Loucy (cell line): ENCODE data around the gene BRI3.

Experiments
- EZH2phosphoT487 ChIP-seq: fragments of 200-600 bp; IDR thresholded peaks from 2 replicates; pipeline ENCODE4 v1.6.1; 2018; ENCODE audit warnings: antibody characterized with exemption, mild to moderate bottlenecking, moderate library complexity, borderline replicate concordance
- TF ChIP-seq, protein P1 (sequence below): fragments of 200-600 bp; sonication (generic); conservative IDR thresholded peaks from 2 replicates; pipeline ENCODE4 v1.5.1; 2014; ENCODE audit warnings: mild to moderate bottlenecking, antibody characterized with exemption, low read length

DNA sequence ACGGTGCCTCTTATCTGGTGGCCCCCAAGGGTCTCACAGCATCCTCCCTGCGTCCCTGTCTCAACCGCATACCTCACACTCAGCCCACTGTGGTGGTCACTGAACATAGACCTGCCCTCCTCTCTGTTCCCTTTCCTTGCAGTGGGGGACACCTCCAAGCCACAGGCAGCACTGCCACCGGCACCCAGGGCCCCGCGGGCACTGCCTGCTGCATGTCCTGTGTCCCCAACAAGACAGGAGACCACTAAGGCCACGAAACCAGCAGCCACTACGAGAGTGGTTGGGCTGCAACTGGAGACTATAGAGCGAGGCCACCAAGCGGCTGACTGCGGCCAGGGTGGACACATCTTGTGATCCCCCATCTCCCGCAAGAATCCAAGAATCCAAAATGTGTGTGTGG lies 15.3 kb downstream of the BRI3 start:
- TF ChIP-seq, protein P1, sequence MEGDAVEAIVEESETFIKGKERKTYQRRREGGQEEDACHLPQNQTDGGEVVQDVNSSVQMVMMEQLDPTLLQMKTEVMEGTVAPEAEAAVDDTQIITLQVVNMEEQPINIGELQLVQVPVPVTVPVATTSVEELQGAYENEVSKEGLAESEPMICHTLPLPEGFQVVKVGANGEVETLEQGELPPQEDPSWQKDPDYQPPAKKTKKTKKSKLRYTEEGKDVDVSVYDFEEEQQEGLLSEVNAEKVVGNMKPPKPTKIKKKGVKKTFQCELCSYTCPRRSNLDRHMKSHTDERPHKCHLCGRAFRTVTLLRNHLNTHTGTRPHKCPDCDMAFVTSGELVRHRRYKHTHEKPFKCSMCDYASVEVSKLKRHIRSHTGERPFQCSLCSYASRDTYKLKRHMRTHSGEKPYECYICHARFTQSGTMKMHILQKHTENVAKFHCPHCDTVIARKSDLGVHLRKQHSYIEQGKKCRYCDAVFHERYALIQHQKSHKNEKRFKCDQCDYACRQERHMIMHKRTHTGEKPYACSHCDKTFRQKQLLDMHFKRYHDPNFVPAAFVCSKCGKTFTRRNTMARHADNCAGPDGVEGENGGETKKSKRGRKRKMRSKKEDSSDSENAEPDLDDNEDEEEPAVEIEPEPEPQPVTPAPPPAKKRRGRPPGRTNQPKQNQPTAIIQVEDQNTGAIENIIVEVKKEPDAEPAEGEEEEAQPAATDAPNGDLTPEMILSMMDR, result no peak
- TF ChIP-seq EZH2phosphoT487, result no peak
